ENCODE data around the gene ITGAX.

GRCh38 chr16:31344712-31345111, 10.3 kb upstream of the ITGAX start:
- no peak for TF ChIP-seq CTCF (IDR thresholded peaks at IDR 0.05)
- no peak for TF ChIP-seq POLR2A (IDR thresholded peaks at IDR 0.05)

All from thyroid gland (tissue), 4 donors.